SK-N-SH (cell line): ENCODE data around the gene DDX24.

Experiments
- IRF3 ChIP-seq: fragments of 150-350 bp; IDR thresholded peaks from 2 replicates; pipeline ENCODE4 v1.6.1; 2016; ENCODE audit warnings: mild to moderate bottlenecking, low read depth, low read length
- MXI1 ChIP-seq: IDR thresholded peaks from 2 replicates; pipeline ENCODE4 v1.6.1; 2012; ENCODE audit warnings: mild to moderate bottlenecking, low read depth, low read length, improper control_type of control experiment
- NRF1 ChIP-seq: IDR thresholded peaks from 2 replicates; pipeline ENCODE4 v1.6.1; 2012; ENCODE audit warnings: low read depth, mild to moderate bottlenecking, low read length
- POLR2AphosphoS5 ChIP-seq: IDR thresholded peaks from 2 replicates; pipeline ENCODE4 v1.6.1; 2012; ENCODE audit warnings: low read depth, low read length
- RCOR1 ChIP-seq: fragments of 150-350 bp; IDR thresholded peaks from 2 replicates; pipeline ENCODE4 v1.6.1; 2017; ENCODE audit warnings: antibody characterized with exemption, low read length
- SMC3 ChIP-seq: IDR thresholded peaks from 2 replicates; pipeline ENCODE4 v1.6.1; 2012; ENCODE audit warnings: low read depth, low read length, improper control_type of control experiment
- TAF1 ChIP-seq: IDR thresholded peaks from 2 replicates; pipeline ENCODE4 v1.6.1; 2012; ENCODE audit warnings: low read depth, mild to moderate bottlenecking, low read length, moderate library complexity, borderline replicate concordance
- USF2 ChIP-seq: fragments of 150-350 bp; IDR thresholded peaks from 2 replicates; pipeline ENCODE4 v1.6.1; 2017; ENCODE audit warnings: antibody characterized with exemption, low read length, low read depth, borderline replicate concordance
- ZBTB33 ChIP-seq: IDR thresholded peaks from 2 replicates; pipeline ENCODE4 v1.4.0; 2012; ENCODE audit warnings: low read depth, borderline replicate concordance
- TF ChIP-seq, protein P1 (sequence below): fragments of 200-600 bp; sonication (generic); IDR thresholded peaks from 2 replicates; pipeline ENCODE4 v1.6.1; 2017; ENCODE audit warnings: antibody characterized with exemption, mild to moderate bottlenecking, moderate library complexity
- TF ChIP-seq, protein P2 (sequence below): IDR thresholded peaks from 2 replicates; pipeline ENCODE4 v1.4.0; 2012; ENCODE audit warnings: low read depth
- TF ChIP-seq, protein P3 (sequence below): IDR thresholded peaks from 2 replicates; pipeline ENCODE4 v1.6.1; 2012; ENCODE audit warnings: mild to moderate bottlenecking, low read depth, low read length, moderate library complexity

GRCh38 chr14:94052199-94052598, 28.8 kb downstream of the DDX24 start:
- TF ChIP-seq NRF1, result no peak
- TF ChIP-seq, protein P1, sequence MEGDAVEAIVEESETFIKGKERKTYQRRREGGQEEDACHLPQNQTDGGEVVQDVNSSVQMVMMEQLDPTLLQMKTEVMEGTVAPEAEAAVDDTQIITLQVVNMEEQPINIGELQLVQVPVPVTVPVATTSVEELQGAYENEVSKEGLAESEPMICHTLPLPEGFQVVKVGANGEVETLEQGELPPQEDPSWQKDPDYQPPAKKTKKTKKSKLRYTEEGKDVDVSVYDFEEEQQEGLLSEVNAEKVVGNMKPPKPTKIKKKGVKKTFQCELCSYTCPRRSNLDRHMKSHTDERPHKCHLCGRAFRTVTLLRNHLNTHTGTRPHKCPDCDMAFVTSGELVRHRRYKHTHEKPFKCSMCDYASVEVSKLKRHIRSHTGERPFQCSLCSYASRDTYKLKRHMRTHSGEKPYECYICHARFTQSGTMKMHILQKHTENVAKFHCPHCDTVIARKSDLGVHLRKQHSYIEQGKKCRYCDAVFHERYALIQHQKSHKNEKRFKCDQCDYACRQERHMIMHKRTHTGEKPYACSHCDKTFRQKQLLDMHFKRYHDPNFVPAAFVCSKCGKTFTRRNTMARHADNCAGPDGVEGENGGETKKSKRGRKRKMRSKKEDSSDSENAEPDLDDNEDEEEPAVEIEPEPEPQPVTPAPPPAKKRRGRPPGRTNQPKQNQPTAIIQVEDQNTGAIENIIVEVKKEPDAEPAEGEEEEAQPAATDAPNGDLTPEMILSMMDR, result no peak
- TF ChIP-seq, protein P2, sequence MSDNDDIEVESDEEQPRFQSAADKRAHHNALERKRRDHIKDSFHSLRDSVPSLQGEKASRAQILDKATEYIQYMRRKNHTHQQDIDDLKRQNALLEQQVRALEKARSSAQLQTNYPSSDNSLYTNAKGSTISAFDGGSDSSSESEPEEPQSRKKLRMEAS, result no peak
- no peak for TF ChIP-seq USF2
- no peak for TF ChIP-seq IRF3
- TF ChIP-seq, protein P3, sequence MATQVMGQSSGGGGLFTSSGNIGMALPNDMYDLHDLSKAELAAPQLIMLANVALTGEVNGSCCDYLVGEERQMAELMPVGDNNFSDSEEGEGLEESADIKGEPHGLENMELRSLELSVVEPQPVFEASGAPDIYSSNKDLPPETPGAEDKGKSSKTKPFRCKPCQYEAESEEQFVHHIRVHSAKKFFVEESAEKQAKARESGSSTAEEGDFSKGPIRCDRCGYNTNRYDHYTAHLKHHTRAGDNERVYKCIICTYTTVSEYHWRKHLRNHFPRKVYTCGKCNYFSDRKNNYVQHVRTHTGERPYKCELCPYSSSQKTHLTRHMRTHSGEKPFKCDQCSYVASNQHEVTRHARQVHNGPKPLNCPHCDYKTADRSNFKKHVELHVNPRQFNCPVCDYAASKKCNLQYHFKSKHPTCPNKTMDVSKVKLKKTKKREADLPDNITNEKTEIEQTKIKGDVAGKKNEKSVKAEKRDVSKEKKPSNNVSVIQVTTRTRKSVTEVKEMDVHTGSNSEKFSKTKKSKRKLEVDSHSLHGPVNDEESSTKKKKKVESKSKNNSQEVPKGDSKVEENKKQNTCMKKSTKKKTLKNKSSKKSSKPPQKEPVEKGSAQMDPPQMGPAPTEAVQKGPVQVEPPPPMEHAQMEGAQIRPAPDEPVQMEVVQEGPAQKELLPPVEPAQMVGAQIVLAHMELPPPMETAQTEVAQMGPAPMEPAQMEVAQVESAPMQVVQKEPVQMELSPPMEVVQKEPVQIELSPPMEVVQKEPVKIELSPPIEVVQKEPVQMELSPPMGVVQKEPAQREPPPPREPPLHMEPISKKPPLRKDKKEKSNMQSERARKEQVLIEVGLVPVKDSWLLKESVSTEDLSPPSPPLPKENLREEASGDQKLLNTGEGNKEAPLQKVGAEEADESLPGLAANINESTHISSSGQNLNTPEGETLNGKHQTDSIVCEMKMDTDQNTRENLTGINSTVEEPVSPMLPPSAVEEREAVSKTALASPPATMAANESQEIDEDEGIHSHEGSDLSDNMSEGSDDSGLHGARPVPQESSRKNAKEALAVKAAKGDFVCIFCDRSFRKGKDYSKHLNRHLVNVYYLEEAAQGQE, result no peak
- TF ChIP-seq ZBTB33, result no peak
- TF ChIP-seq SMC3, result no peak
- no peak for TF ChIP-seq POLR2AphosphoS5
- TF ChIP-seq TAF1, result no peak
- TF ChIP-seq MXI1, result no peak
- TF ChIP-seq RCOR1, result no peak
